CD14-positive monocyte (primary cell): ENCODE measurements around the gene SRF. TPM values are rescaled to one million over a fixed set of nuclear protein-coding genes. Genes with fewer than 3 reads are reported as not detected.
A peak's percentile ranks its signal among the peaks of the same experiment; 100 is the strongest.

Experiments used
- DNase-seq, 3 donors: peaks; one replicate each; pipeline ENCODE4 v3.0.0-alpha.2; 2011 to 2022
- H2AFZ ChIP-seq: 2 replicates; pipeline ENCODE4 v1.6.0; 2012; ENCODE audit warnings: mild to moderate bottlenecking, low read depth, low read length, inconsistent platforms; ENCODE audit not compliant: insufficient read depth, poor library complexity, severe bottlenecking
- H3K27ac ChIP-seq, 2 donors: 1 replicate in 1 of 2; 2 replicates in 1 of 2; pipeline ENCODE4 v1.5.1; 2012 to 2013; ENCODE audit warnings: low read length in 2 of 2, control low read depth in 1 of 2, inconsistent platforms in 1 of 2, low read depth in 1 of 2, mild to moderate bottlenecking in 1 of 2
- H3K27me3 ChIP-seq, 2 donors: one replicate each; pipeline versions ENCODE4 v1.6.0 to v1.6.1; 2011 to 2013; ENCODE audit warnings: low read length in 2 of 2; ENCODE audit not compliant: control insufficient read depth in 2 of 2, insufficient read depth in 2 of 2
- H3K36me3 ChIP-seq, 2 donors: replicated peaks in 1 of 2; 1 replicate in 1 of 2; 2 replicates in 1 of 2; pipeline versions ENCODE4 v1.5.1 to v1.6.1; 2012 to 2013; ENCODE audit warnings: low read length in 2 of 2, control low read depth in 1 of 2, inconsistent platforms in 1 of 2, mild to moderate bottlenecking in 1 of 2; ENCODE audit not compliant: insufficient read depth in 2 of 2, control insufficient read depth in 1 of 2
- H3K4me1 ChIP-seq, 2 donors: 1 replicate in 1 of 2; 2 replicates in 1 of 2; pipeline versions ENCODE4 v1.5.1 to v1.6.1; 2012 to 2013; ENCODE audit warnings: low read length in 2 of 2, control low read depth in 1 of 2, inconsistent platforms in 1 of 2, mild to moderate bottlenecking in 1 of 2, moderate library complexity in 1 of 2; ENCODE audit not compliant: insufficient read depth in 2 of 2, control insufficient read depth in 1 of 2
- H3K4me2 ChIP-seq: replicated peaks from 2 replicates; pipeline ENCODE3; 2012; ENCODE audit warnings: low read length, moderate library complexity, mild to moderate bottlenecking; ENCODE audit not compliant: poor library complexity, severe bottlenecking; ENCODE audit errors: extremely low read depth
- H3K4me3 ChIP-seq, 3 experiments: fragments of 200-600 bp in 1 of 3; sonication (generic) in 1 of 3; replicated peaks in 1 of 3; 1 replicate in 2 of 3; 2 replicates in 1 of 3; pipeline ENCODE4 v1.5.1; 2011 to 2013; ENCODE audit warnings: low read length in 3 of 3, mild to moderate bottlenecking in 3 of 3, control low read depth in 2 of 3, low read depth in 2 of 3, inconsistent platforms in 1 of 3, moderate library complexity in 1 of 3
- H3K79me2 ChIP-seq: 2 replicates; pipeline ENCODE4 v1.6.0; 2012; ENCODE audit warnings: mild to moderate bottlenecking, control low read depth, inconsistent platforms, low read length, moderate library complexity; ENCODE audit not compliant: insufficient read depth
- H3K9ac ChIP-seq: 2 replicates; pipeline ENCODE4 v1.6.0; 2017; ENCODE audit warnings: low read length, mild to moderate bottlenecking; ENCODE audit not compliant: insufficient read depth, poor library complexity, severe bottlenecking
- H3K9me3 ChIP-seq, 2 donors: replicated peaks in 1 of 2; 1 replicate in 1 of 2; 2 replicates in 1 of 2; pipeline versions ENCODE4 v1.5.1 to v1.6.1; 2012 to 2013; ENCODE audit warnings: low read length in 2 of 2, control low read depth in 1 of 2; ENCODE audit not compliant: control insufficient read depth in 1 of 2, insufficient read depth in 1 of 2
- H4K20me1 ChIP-seq: 2 replicates; pipeline ENCODE4 v1.6.0; 2012; ENCODE audit warnings: mild to moderate bottlenecking, low read length, control low read depth, moderate library complexity; ENCODE audit not compliant: insufficient read depth
- H3K27ac Mint-ChIP-seq, 7 donors: one replicate each; pipeline ENCODE4 v1.8.0; 2020; ENCODE audit warnings: mild to moderate bottlenecking in 7 of 7, mixed read lengths in 7 of 7, moderate library complexity in 6 of 7, inconsistent platforms in 2 of 7
- H3K27me3 Mint-ChIP-seq, 3 donors: one replicate each; pipeline ENCODE4 v1.8.0; 2021 to 2022; ENCODE audit warnings: low read depth in 3 of 3, mild to moderate bottlenecking in 3 of 3, mixed read lengths in 3 of 3, moderate library complexity in 3 of 3, inconsistent platforms in 1 of 3
- H3K36me3 Mint-ChIP-seq, 2 donors: one replicate each; pipeline ENCODE4 v1.8.0; 2020; ENCODE audit warnings: mixed read lengths in 2 of 2, inconsistent platforms in 1 of 2, mild to moderate bottlenecking in 1 of 2
- H3K4me1 Mint-ChIP-seq: one replicate; pipeline ENCODE4 v1.8.0; 2020; ENCODE audit warnings: mild to moderate bottlenecking, mixed read lengths
- H3K4me3 Mint-ChIP-seq, 2 donors: one replicate each; pipeline ENCODE4 v1.8.0; 2020; ENCODE audit warnings: mild to moderate bottlenecking in 2 of 2, mixed read lengths in 2 of 2, moderate library complexity in 1 of 2
- H3K9me3 Mint-ChIP-seq, 7 donors: one replicate each; pipeline ENCODE4 v1.8.0; 2020 to 2022; ENCODE audit warnings: mixed read lengths in 7 of 7, mild to moderate bottlenecking in 6 of 7, moderate library complexity in 6 of 7, inconsistent platforms in 2 of 7
- CTCF ChIP-seq: fragments of 200-600 bp; IDR thresholded peaks from one replicate; pipeline ENCODE4 v1.8.0; 2022; ENCODE audit warnings: antibody characterized with exemption, mild to moderate bottlenecking
- WGBS: methylation state at CpG from one replicate; pipeline ENCODE4 v1.1.5; 2013; ENCODE audit warnings: missing lambda C conversion rate; ENCODE audit not compliant: insufficient coverage; 5-methylcytosine and 5-hydroxymethylcytosine counted together
- intact Hi-C, 2 donors: fragments of 100-400 bp; cut with micrococcal nuclease; formaldehyde crosslinking; loops; one replicate each; pipeline versions ENCODE4 v1.15.0 to v1.15.1; 2023
- polyA plus RNA-seq, 3 donors: library from polyadenylated mRNA; depleted of rRNA in 1 of 3; unstranded in 2 of 3; stranded (reverse) in 1 of 3; fragments of 300-500 nt in 2 of 3; fragments of >200 nt in 1 of 3; fragmentation: Illumina TruSeq in 2 of 3; gene quantifications; 1 replicate in 2 of 3; 2 replicates in 1 of 3; pipeline ENCODE4 v1.2.3, GENCODE V29; 2012 to 2021

The SRF gene
- polyA plus RNA-seq, 3 donors, result 3.6 to 26.9 (median 3.8) TPM

GRCh38 chr6:43229803-43230620 is 58.9 kb downstream of the SRF start:
- H3K9ac ChIP-seq, result no peak overlapping the region
- peak overlapping the region; percentile 66 to 84 for H3K4me3 Mint-ChIP-seq
- 75% methylated on average over 12 of the region's 17 CpGs for whole genome bisulfite sequencing
- peak overlapping the region; percentile 80 for H3K4me2 ChIP-seq
- peak overlapping the region; percentile 89 for H2AFZ ChIP-seq
- H3K9me3 ChIP-seq, result no peaks in the 10 kb centered on the region
- intact Hi-C loops, result no loop called here
- H3K4me1 Mint-ChIP-seq, result peaks cover 25% of the 10 kb centered on the region
- no peaks in the 10 kb centered on the region for H3K79me2 ChIP-seq
- H4K20me1 ChIP-seq, result no peaks in the 10 kb centered on the region
- no peaks in the 10 kb centered on the region for H3K9me3 Mint-ChIP-seq
- peaks cover 11 to 16% (median 12%) of the 10 kb centered on the region in 3 donors for H3K27me3 Mint-ChIP-seq
- TF ChIP-seq CTCF, result no peak
- no peak for DNase-seq
- H3K27ac Mint-ChIP-seq, result peak overlapping the region in 1 of 7 donors; percentile 56
- peak overlapping the region in 1 of 3 experiments; percentile 77 for H3K4me3 ChIP-seq
- H3K36me3 Mint-ChIP-seq, result peaks cover 4% of the 10 kb centered on the region in 2 donors
- no peaks in the 10 kb centered on the region for H3K36me3 ChIP-seq
- H3K27me3 ChIP-seq, result peaks cover 0 to 9% of the 10 kb centered on the region in 2 donors
- H3K27ac ChIP-seq, result no peak overlapping the region
- H3K4me1 ChIP-seq, result peaks cover 11 to 20% of the 10 kb centered on the region in 2 donors

GRCh38 chr6:43231053-43231452 is 60.0 kb downstream of the SRF start:
- Mint-ChIP-seq H3K4me3 (peak overlapping the region in 1 of 2 donors; percentile 56), H3K4me1 (peaks cover 19% of the 10 kb centered on the region), H3K27me3 (peaks cover 11 to 18% (median 12%) of the 10 kb centered on the region in 3 donors), H3K9me3 (no peaks in the 10 kb centered on the region), H3K36me3 (no peaks in the 10 kb centered on the region), H3K27ac (no peak overlapping the region)
- Histone ChIP-seq H3K9me3 (no peaks in the 10 kb centered on the region), H3K9ac (no peak overlapping the region), H3K4me2 (no peak overlapping the region), H3K27me3 (peaks cover 0 to 9% of the 10 kb centered on the region in 2 donors), H3K79me2 (no peaks in the 10 kb centered on the region), H4K20me1 (no peaks in the 10 kb centered on the region), H2AFZ (peak overlapping the region; percentile 9), H3K4me3 (no peak overlapping the region), H3K4me1 (peaks cover 11 to 16% of the 10 kb centered on the region in 2 donors), H3K36me3 (no peaks in the 10 kb centered on the region), H3K27ac (no peak overlapping the region)
- no peak for TF ChIP-seq CTCF
- no peak for DNase-seq
- intact Hi-C loops, result no loop called here
- WGBS, result no CpG with 5 or more reads among the region's 4 CpGs

Other genes with a start within 250 kb of the SRF start
- gene CNPY3, start 241.8 kb upstream of the SRF start, polyA plus RNA-seq, result 100 to 1,000 TPM; 237 to 295 (median 262) TPM
- gene GNMT, start 210.5 kb upstream of the SRF start, polyA plus RNA-seq, result 1 to 10 TPM in 1 of 3 donors, under 1 TPM in 2; 0.17 to 7.8 (median 0.31) TPM
- gene PEX6, start 192.1 kb upstream of the SRF start, polyA plus RNA-seq, result 10 to 100 TPM; 10.6 to 16.2 (median 15.5) TPM
- 10 to 100 TPM; 10.3 to 24.9 (median 14.9) TPM for gene PPP2R5D, start 186.7 kb upstream of the SRF start, polyA plus RNA-seq
- 10 to 100 TPM; 31.0 to 59.6 (median 58.8) TPM for gene MEA1, start 157.3 kb upstream of the SRF start, polyA plus RNA-seq
- gene KLHDC3, start 157.0 kb upstream of the SRF start, polyA plus RNA-seq, result 100 to 1,000 TPM in 2 of 3 donors, 10 to 100 TPM in 1; 51.9 to 141 (median 106) TPM
- gene RRP36, start 149.6 kb upstream of the SRF start, polyA plus RNA-seq, result 10 to 100 TPM; 26.6 to 52.5 (median 43.3) TPM
- 10 to 100 TPM in 1 of 3 donors, 1 to 10 TPM in 2; 1.2 to 11.6 (median 2.4) TPM for gene CUL7, start 117.4 kb upstream of the SRF start, polyA plus RNA-seq
- gene MRPL2, start 111.8 kb upstream of the SRF start, polyA plus RNA-seq, result 10 to 100 TPM; 23.9 to 26.9 (median 26.3) TPM
- gene KLC4, start 111.6 kb upstream of the SRF start, polyA plus RNA-seq, result 10 to 100 TPM in 1 of 3 donors, 1 to 10 TPM in 2; 6.0 to 16.2 (median 6.1) TPM
- under 1 TPM in 1 of 3 donors, not detected in 2; 0.19 TPM for gene PTK7, start 95.0 kb upstream of the SRF start, polyA plus RNA-seq
- gene CUL9, start 10.9 kb downstream of the SRF start, polyA plus RNA-seq, result 10 to 100 TPM in 1 of 3 donors, 1 to 10 TPM in 2; 2.9 to 68.8 (median 3.8) TPM
- 10 to 100 TPM; 31.9 to 55.4 (median 42.7) TPM for gene DNPH1, start 58.2 kb downstream of the SRF start, polyA plus RNA-seq
- not detected for gene TTBK1, start 72.2 kb downstream of the SRF start, polyA plus RNA-seq
- not detected for gene SLC22A7, start 127.0 kb downstream of the SRF start, polyA plus RNA-seq
- gene CRIP3, start 137.6 kb downstream of the SRF start, polyA plus RNA-seq, result 10 to 100 TPM in 1 of 3 donors, 1 to 10 TPM in 2; 1.2 to 12.8 (median 1.6) TPM
- gene ZNF318, start 198.4 kb downstream of the SRF start, polyA plus RNA-seq, result 10 to 100 TPM in 1 of 3 donors, 1 to 10 TPM in 2; 3.2 to 19.4 (median 3.6) TPM